GM19452 (cell line): Measurements from ENCODE around the gene TNNI2.
"Not testable (repeated sequence)": the region's sequence is repeated elsewhere in the genome, so short reads cannot be mapped to it uniquely, and the experiment has no call there.

Source experiments
- ATAC-seq: cut with Tn5 transposase; IDR thresholded peaks from one replicate; pipeline ENCODE4 v1.9.1; 2021; ENCODE audit not compliant: unreplicated experiment

The TNNI2 gene

DNA sequence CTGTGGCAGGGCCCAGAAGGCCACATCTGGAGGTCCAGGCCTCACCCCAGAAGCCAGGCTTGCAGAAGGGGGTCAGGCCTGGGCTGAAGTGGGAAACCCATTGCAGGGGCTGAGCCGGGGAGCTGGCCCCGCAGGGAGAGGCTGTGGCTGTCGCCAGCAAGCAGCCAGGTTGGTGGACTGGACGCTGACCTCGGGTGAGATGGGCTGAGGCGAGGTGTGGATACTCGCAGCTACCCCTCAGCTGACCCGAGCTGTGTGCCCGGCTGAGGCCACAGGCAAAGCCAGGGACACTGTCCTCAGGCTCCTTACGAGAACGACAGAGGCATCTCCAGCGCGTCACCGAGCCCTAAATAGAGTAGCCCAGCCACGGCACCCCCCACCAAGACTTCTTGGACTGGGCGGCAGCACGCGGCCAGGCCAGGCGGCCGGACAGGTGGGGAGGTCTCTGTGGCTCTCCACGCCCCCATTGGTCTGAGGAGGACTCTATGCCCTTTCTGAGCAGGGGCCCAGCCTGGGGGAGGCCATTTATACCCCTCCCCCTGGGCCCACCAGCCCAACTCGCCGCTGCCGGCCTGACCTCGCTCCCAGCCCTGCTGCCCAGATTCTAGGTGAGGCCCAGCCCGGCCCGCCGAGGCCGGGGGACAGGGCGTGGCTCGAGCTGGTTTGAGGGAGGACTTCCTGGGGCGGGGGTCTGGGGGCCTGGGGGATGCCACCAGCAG is at the start of gene TNNI2:
TNNI2 (plus strand) TSS at position 556 of the 719 bp plus-strand sequence. CDS start 716 bp downstream, outside the sequence.
- ATAC-seq: no peak

DNA sequence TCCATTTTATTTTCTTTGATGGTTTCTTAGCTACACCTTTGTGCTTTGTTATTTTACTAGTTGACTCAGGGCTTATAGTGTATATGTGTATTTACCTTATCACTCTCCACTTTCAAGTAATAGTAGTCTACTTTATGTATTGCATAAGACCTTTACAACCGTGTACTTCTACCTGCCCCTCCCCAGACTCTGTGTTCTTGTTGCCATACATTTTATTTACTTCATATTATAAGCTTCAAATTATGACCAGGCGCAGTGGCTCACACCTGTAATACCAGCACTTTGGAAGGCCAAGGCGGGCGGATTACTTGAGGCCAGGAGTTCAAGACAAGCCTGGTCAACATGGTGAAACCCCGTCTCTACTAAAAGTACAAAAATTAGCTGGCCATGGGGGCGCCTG is 46.9 kb upstream of the TNNI2 start:
- no peak for ATAC-seq

DNA sequence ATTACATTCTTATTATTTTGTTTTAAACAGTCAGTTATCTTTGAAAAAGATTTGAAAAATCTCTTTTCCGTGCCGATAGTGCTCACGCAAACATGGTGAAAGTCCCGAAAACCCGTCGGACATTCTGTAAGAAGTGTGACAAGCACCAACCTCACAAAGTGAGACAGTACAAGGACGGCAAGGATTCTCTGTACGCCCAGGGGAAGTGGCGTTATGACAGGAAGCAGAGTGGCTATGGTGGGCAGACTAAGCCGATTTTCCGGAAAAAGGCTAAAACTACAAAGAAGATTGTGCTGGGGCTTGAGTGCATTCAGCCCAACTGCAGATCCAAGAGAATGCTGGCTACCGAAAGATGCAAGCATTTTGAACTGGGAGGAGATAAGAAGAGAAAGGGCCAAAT is 46.3 kb upstream of the TNNI2 start:
- no peak for ATAC-seq

- ATAC-seq: no peak
Observed at GRCh38 chr11:1793081-1793480, 45.7 kb upstream of the TNNI2 start.

- ATAC-seq: no peak
Observed at GRCh38 chr11:1796413-1797011, 42.3 kb upstream of the TNNI2 start.

DNA sequence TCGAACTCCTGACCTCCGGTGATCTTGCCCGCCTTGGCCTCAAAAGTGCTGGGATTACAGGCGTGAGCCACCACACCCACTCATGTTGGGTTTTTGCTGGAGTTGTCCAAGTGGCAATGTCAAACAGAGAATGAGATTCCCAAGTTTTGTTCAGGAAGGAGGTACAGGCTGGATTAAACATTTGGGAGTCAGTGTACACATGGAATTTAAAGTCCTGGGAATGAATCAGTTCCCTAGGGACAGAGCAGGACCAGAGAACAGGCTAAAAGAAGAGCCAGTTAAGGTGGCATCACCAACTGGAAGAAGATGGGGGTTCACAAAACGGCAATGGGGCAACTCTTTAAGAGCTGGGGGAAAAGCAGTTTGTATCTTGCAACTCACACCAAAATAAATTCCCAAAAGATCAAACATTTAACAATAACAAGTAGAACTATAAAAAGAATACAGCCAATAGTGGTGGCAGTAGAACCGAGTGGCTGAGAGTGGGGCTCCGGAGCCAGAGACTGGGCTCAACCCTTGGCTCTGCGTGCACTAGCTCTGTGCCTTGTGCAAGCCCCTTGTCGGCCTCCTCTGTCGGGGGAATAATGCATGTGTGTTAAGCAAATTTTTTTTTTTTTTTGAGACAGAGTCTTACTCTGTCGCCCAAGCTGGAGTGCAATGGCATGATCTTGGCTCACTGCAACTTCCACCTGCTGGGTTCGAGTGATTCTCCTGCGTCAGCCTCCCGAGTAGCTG is 41.2 kb upstream of the TNNI2 start:
- ATAC-seq: no peak

GRCh38 chr11:1803246-1803645 is 35.5 kb upstream of the TNNI2 start:
- no peak for ATAC-seq

DNA sequence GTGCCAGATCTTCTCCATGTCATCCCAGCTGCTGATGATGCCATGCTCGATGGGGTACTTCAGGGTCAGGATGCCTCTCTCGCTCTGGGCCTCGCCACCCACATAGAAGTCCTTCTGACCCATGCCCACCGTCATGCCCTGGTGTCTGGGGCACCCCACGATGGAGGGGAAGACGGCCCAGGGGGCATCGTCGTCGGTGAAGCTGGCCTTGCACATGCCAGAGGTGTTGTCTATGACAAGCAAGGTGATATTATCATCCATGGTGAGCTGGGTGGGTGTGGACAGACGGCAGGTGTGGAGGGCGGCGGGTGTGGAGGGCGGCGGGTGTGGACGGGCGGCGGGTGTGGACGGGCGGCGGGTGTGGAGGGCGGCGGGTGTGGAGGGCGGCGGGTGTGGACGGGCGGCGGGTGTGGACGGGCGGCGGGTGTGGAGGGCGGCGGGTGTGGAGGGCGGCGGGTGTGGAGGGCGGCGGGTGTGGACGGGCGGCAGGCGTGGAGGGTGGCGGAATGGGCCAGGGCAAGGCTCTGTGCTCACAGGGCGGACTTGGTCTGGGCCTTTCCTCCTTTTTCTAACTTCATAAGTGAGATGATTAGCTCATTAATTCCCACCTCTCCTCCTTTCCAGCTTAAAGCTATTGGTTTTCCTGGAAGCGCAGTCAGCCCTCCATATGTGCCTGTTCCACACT is 34.8 kb upstream of the TNNI2 start:
- ATAC-seq: not testable (repeated sequence)

GRCh38 chr11:1805525-1805924 is 33.3 kb upstream of the TNNI2 start:
- no peak for ATAC-seq

GRCh38 chr11:1807264-1807995 is 31.4 kb upstream of the TNNI2 start:
- no peak for ATAC-seq

GRCh38 chr11:1810761-1811160 is 28.0 kb upstream of the TNNI2 start:
- ATAC-seq: no peak

DNA sequence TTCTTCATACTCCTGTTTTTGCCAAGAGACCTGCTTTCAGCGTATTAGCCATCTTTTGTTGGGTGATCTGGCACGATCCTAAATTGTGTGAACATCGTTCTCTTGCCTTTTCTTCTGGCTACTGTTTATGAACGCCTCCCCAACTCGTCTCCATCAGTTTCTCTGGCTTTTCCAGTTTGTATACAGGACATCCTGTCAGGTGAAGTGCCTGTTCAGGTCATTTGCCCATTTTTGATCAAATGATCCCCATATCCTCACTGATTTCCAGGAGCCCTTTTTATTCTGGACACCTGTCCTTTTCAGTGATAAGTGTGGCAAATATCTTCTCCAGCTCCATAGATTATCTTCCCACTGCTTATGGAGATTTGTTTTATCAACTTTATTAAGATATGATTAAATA is 26.5 kb upstream of the TNNI2 start:
- no peak for ATAC-seq

- no peak for ATAC-seq
Observed at GRCh38 chr11:1812801-1813200, 26.0 kb upstream of the TNNI2 start.

GRCh38 chr11:1813356-1813755 is 25.4 kb upstream of the TNNI2 start:
- ATAC-seq: not testable (repeated sequence)

GRCh38 chr11:1814691-1815090 is 24.1 kb upstream of the TNNI2 start:
- ATAC-seq: no peak

GRCh38 chr11:1815311-1815710 is 23.5 kb upstream of the TNNI2 start:
- ATAC-seq: no peak

DNA sequence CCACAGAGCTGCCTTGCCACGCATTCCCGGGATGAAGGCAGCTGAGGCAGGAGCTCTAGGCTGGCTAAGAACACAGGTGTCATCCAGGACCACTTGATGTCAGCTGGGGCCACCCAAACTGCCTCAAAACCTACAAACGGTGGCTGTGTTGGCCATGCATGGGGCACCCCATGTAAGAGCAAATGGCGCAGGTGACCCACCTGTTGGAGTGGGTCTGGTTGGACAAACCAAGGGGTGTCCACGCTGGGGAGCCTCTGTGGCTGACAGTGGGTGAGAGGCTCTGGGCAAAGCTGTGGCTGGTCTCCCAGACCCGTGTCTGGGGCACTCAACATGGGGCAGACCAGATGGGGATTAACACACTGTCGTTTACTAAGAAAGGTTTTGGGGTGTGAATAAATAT is 23.0 kb upstream of the TNNI2 start:
- ATAC-seq: no peak

DNA sequence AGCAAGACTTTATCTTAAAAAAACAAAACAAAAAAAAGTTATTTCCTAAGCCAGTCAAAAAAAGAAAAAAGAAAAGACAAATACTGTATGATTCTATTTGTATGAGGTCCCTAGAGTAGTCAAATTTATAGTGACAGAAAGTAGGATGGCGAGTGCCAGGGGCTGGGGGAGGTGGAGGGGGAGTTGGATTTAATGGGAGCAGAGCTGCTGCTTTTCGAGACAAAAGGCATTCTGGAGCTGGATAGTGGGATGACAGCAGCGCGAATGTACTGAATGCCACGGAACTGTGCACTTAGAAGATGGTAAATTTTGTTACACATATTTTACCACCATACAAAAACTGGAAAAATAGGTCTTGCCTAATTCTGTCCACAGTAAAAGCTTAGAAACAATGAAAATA is 21.8 kb upstream of the TNNI2 start:
- no peak for ATAC-seq

DNA sequence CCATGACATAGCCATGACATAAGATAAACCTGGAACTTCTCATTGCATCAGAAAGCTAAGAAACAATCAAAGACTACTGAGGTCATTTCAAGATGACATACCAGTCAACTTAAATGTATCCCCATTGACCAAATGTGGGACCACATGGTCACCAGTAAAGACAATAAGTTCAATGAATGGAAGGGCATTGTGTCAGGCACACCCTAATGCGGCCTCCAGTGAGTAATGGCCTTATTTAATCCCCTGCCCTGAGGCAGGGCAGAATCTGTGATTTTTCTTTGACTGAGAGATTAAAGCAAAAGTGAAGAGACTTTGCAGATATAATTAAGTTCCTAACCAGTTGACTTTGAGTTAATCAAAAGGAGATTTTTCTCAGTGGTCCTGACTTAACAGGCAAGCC is 21.3 kb upstream of the TNNI2 start:
- no peak for ATAC-seq

GRCh38 chr11:1819074-1819473 is 19.7 kb upstream of the TNNI2 start:
- ATAC-seq: no peak
